OCI-LY3 (cell line): ENCODE results near the gene TTC29.

Source experiments
- H2AFZ ChIP-seq: fragments of 200-600, 300-600 bp; shearing (Covaris generic); 2 replicates; pipeline ENCODE4 v1.6.0; 2014; ENCODE audit warnings: antibody characterized with exemption, low read depth, low read length
- H3K27ac ChIP-seq: fragments of 200-600, 300-600 bp; sonication (generic); 2 replicates; pipeline ENCODE4 v1.5.1; 2014; ENCODE audit warnings: mild to moderate bottlenecking, low read length, moderate library complexity, mixed read lengths
- H3K27me3 ChIP-seq: fragments of 200-600, 300-600 bp; sonication (generic); 2 replicates; pipeline ENCODE4 v1.6.1; 2014; ENCODE audit warnings: low read depth, low read length, mixed read lengths
- H3K36me3 ChIP-seq: fragments of 200-600, 300-600 bp; sonication (generic); replicated peaks from 2 replicates; pipeline ENCODE3; 2014; ENCODE audit warnings: low read depth, low read length, mixed read lengths
- H3K4me1 ChIP-seq: fragments of 300-600, 200-600 bp; sonication (generic); 2 replicates; pipeline ENCODE4 v1.6.1; 2014; ENCODE audit warnings: low read length, mixed read lengths
- H3K4me2 ChIP-seq: fragments of 200-600, 300-600 bp; sonication (generic); 2 replicates; pipeline ENCODE4 v1.6.1; 2014; ENCODE audit warnings: low read length, mixed read lengths
- H3K4me3 ChIP-seq: fragments of 300-600, 200-600 bp; sonication (generic); 2 replicates; pipeline ENCODE4 v1.5.1; 2014; ENCODE audit warnings: antibody characterized with exemption, mild to moderate bottlenecking, low read length, moderate library complexity
- H3K79me2 ChIP-seq: fragments of 300-600, 200-600 bp; shearing (Covaris generic); 2 replicates; pipeline ENCODE4 v1.6.1; 2014; ENCODE audit warnings: mild to moderate bottlenecking, low read length, mixed read lengths
- H3K9ac ChIP-seq: fragments of 300-600, 200-600 bp; shearing (Covaris generic); 2 replicates; pipeline ENCODE4 v1.6.0; 2014; ENCODE audit warnings: mild to moderate bottlenecking, low read length, moderate library complexity
- H3K9me3 ChIP-seq: fragments of 200-600, 300-600 bp; shearing (Covaris generic); 2 replicates; pipeline ENCODE4 v1.6.1; 2014; ENCODE audit warnings: low read length, mixed read lengths; ENCODE audit not compliant: insufficient read depth
- H4K20me1 ChIP-seq: fragments of 200-600, 300-600 bp; sonication (generic); 2 replicates; pipeline ENCODE4 v1.6.1; 2016; ENCODE audit warnings: low read length, mixed read lengths; ENCODE audit not compliant: insufficient read depth
- EZH2phosphoT487 ChIP-seq: fragments of 200-600 bp; shearing (Covaris generic); IDR thresholded peaks from 2 replicates; pipeline ENCODE4 v1.6.1; 2018; ENCODE audit warnings: antibody characterized with exemption, mixed run types, low read depth
- TF ChIP-seq, protein P1 (sequence below): fragments of 200-600, 300-600 bp; sonication (generic); IDR thresholded peaks from 2 replicates; pipeline ENCODE4 v1.5.1; 2014; ENCODE audit warnings: antibody characterized with exemption, low read length, low read depth

Gene TTC29, protein sequence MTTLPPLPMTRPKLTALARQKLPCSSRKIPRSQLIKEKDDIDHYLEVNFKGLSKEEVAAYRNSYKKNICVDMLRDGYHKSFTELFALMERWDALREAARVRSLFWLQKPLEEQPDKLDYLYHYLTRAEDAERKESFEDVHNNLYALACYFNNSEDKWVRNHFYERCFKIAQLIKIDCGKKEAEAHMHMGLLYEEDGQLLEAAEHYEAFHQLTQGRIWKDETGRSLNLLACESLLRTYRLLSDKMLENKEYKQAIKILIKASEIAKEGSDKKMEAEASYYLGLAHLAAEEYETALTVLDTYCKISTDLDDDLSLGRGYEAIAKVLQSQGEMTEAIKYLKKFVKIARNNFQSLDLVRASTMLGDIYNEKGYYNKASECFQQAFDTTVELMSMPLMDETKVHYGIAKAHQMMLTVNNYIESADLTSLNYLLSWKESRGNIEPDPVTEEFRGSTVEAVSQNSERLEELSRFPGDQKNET

DNA sequence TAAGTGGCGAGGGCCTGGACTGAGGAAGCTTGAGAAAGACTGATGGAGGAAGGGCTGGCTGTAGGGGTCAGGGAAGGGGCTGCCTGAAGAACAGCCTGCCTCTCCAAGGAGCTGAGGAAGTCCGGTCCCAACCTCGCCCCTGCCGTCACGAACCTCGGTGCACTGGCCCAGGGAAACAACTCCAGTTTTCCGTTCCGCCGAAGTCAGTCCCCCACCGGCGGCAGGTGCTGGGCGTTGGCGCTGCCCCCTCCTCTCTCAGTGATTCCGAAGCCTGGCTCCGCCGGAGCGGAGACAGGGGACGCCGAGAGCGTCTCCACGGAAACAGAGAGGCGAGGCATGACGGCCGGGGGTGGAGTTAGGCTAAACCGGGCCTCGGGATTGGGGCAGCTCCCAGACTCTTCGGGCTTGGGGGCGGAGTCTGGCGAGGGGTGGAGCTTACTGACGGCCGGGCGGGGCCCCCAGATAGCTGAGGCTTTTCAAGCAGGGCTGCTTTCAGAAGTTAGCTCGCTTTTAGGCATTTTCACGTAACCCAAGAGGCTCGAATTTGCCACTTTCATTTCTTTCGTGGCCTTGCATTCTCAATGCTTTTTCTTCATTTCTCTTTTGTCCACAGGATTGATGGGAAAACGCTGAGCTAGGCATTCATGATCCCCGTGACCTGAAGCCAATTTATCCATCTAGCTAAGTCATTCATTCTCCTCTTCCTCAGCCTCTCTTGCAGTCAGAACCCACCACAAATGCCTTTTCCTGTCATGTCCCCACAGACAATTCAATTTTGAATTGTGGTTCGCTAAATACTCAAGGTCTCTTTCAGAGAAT lies at the start of gene TTC29:
TSS of gene TTC29 (minus strand) at position 309 of the 819 bp plus-strand sequence. CDS start 5,969 bp downstream, outside the sequence.
- TF ChIP-seq EZH2phosphoT487: no peak
- TF ChIP-seq, protein P1, sequence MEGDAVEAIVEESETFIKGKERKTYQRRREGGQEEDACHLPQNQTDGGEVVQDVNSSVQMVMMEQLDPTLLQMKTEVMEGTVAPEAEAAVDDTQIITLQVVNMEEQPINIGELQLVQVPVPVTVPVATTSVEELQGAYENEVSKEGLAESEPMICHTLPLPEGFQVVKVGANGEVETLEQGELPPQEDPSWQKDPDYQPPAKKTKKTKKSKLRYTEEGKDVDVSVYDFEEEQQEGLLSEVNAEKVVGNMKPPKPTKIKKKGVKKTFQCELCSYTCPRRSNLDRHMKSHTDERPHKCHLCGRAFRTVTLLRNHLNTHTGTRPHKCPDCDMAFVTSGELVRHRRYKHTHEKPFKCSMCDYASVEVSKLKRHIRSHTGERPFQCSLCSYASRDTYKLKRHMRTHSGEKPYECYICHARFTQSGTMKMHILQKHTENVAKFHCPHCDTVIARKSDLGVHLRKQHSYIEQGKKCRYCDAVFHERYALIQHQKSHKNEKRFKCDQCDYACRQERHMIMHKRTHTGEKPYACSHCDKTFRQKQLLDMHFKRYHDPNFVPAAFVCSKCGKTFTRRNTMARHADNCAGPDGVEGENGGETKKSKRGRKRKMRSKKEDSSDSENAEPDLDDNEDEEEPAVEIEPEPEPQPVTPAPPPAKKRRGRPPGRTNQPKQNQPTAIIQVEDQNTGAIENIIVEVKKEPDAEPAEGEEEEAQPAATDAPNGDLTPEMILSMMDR: no peak
- H3K9ac ChIP-seq: no peak within 1 kb of the TSS
- H3K4me1 ChIP-seq: peaks cover 7% of the 10 kb centered on the region; the same call in 1 of the 2 replicates
- 0 out of 2 replicates have a peak within 1 kb of the TSS, but pooled peaks have one; percentile 11 for H2AFZ ChIP-seq
- no peak within 1 kb of the TSS for H3K27ac ChIP-seq
- H3K79me2 ChIP-seq: no peaks in the 10 kb centered on the region
- no peaks in the 10 kb centered on the region for H3K36me3 ChIP-seq
- H3K4me3 ChIP-seq: peak within 1 kb of the TSS; percentile 59
- H3K4me2 ChIP-seq: peak within 1 kb of the TSS; percentile 50
- no peaks in the 10 kb centered on the region for H3K9me3 ChIP-seq
- H3K27me3 ChIP-seq: 0 out of 2 replicates have a peak, but pooled peaks cover 5% of the 10 kb centered on the region
- no peaks in the 10 kb centered on the region for H4K20me1 ChIP-seq

DNA sequence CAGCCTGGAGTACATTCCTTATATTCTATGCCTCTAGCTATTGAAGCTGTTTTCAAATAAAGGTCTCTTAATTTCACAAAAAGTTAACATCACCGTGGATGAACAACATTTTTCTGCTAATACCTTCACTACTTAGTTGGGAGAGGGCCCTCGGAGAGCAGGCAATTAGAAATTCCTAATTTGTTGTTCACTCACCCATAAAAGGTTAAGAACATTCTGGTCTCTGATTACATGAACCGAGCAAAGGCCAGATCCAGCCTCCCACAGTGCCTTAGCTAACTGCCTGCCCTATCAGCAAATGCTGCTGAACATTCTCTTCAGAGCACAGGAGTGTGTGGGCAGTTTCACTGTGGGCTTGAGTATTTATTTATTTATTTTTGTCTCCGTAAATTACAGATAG lies 36.0 kb upstream of the TTC29 start:
- Histone ChIP-seq H3K9ac (no peak overlapping the region), H3K4me3 (no peak overlapping the region), H4K20me1 (no peaks in the 10 kb centered on the region)

DNA sequence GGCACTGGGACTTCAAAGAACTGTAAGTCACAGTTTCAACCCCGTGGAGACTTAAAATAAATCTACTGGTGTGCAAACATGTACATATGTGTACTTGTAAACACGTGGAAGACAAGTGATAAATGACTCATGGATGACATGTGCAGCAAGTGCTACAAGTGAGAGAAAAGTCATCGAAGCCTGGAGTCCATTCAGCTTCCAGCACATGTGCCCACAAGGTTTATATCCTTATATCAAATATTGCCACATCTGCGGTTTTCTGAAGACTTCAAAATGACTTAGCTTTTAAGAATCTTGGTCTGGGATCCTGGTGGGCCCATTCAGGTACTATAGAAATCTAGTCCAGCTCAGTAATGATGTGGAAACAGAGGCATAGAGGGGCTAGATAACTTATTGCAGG lies 33.0 kb upstream of the TTC29 start:
- Histone ChIP-seq H3K4me3 (no peak overlapping the region), H3K4me1 (no peaks in the 10 kb centered on the region), H3K27me3 (0 out of 2 replicates have a peak, but pooled peaks cover 3% of the 10 kb centered on the region), H3K4me2 (no peak overlapping the region), H3K9ac (no peak overlapping the region), H2AFZ (no peak overlapping the region), H3K79me2 (no peaks in the 10 kb centered on the region), H3K27ac (no peak overlapping the region), H3K9me3 (no peaks in the 10 kb centered on the region), H3K36me3 (no peaks in the 10 kb centered on the region), H4K20me1 (no peaks in the 10 kb centered on the region)
- TF ChIP-seq, protein P1: no peak
- TF ChIP-seq EZH2phosphoT487: no peak

More for the DNA sequence above, 36.0 kb upstream of the TTC29 start:
- Histone ChIP-seq H3K36me3 (no peaks in the 10 kb centered on the region), H3K27me3 (0 out of 2 replicates have a peak, but pooled peaks cover 3% of the 10 kb centered on the region), H3K27ac (no peak overlapping the region), H3K4me2 (no peak overlapping the region), H3K4me1 (no peaks in the 10 kb centered on the region), H3K79me2 (no peaks in the 10 kb centered on the region), H3K9me3 (no peaks in the 10 kb centered on the region), H2AFZ (no peak overlapping the region)
- TF ChIP-seq, protein P1: no peak
- TF ChIP-seq EZH2phosphoT487: no peak

DNA sequence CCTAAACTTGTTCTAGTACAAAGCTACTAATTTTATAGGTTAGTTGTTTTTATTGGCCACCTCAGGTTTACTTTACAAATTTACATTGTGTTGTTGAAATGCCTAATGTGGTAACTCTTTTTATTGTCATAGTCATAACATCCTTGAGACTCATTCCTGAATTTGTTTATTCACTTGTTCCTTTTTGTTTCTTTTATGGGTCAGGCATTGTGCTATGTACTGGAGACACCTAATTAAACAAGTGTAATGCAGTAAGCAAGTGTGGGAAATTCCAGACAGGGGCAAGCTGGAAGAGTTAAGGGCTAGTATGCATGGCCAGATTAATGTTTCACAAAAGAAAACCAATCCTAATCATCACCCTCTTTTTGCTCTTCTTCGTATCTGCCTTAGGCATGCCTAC lies 30.5 kb upstream of the TTC29 start:
- H3K4me3 ChIP-seq: no peak overlapping the region
- H3K9ac ChIP-seq: no peak overlapping the region
- H3K4me2 ChIP-seq: no peak overlapping the region

More for the DNA sequence above, 30.5 kb upstream of the TTC29 start:
- Histone ChIP-seq H3K79me2 (no peaks in the 10 kb centered on the region), H3K27me3 (no peaks in the 10 kb centered on the region), H3K4me1 (no peaks in the 10 kb centered on the region), H2AFZ (no peak overlapping the region), H3K9me3 (no peaks in the 10 kb centered on the region), H4K20me1 (no peaks in the 10 kb centered on the region), H3K36me3 (no peaks in the 10 kb centered on the region), H3K27ac (no peak overlapping the region)
- TF ChIP-seq, protein P1: no peak
- no peak for TF ChIP-seq EZH2phosphoT487
